HG02610 (cell line): ENCODE data around the gene KRTAP10-3.
"Not testable (repeated sequence)": the region's sequence is repeated elsewhere in the genome, so short reads cannot be mapped to it uniquely, and the experiment has no call there.

ENCODE experiments used
- ATAC-seq: cut with Tn5 transposase; IDR thresholded peaks from one replicate; pipeline ENCODE4 v1.9.1; 2021; ENCODE audit warnings: mild to moderate bottlenecking, moderate library complexity; ENCODE audit not compliant: unreplicated experiment

KRTAP10-3 gene

GRCh38 chr21:44558695-44559094 lies at the start of gene KRTAP10-3:
Gene KRTAP10-3 (minus strand): TSS chr21:44558795. CDS start chr21:44558715, 80 bp downstream.
- ATAC-seq = no peak

GRCh38 chr21:44606495-44606894 lies 47.9 kb upstream of the KRTAP10-3 start:
- no peak for ATAC-seq

- ATAC-seq = no peak
Measured at GRCh38 chr21:44603911-44604310, 45.3 kb upstream of the KRTAP10-3 start.

GRCh38 chr21:44603109-44603875 lies 44.7 kb upstream of the KRTAP10-3 start:
- no peak for ATAC-seq

- ATAC-seq = no peak
Measured at GRCh38 chr21:44602463-44602850, 43.9 kb upstream of the KRTAP10-3 start.

GRCh38 chr21:44601596-44602462 lies 43.2 kb upstream of the KRTAP10-3 start:
- ATAC-seq = no peak

- not testable (repeated sequence) for ATAC-seq
Measured at GRCh38 chr21:44601091-44601490, 42.5 kb upstream of the KRTAP10-3 start.

- ATAC-seq = not testable (repeated sequence)
Measured at GRCh38 chr21:44600118-44600978, 41.8 kb upstream of the KRTAP10-3 start, which contains the start of gene KRTAP10-7. Gene KRTAP10-7 (plus strand): TSS chr21:44600597. CDS start chr21:44600622, 25 bp downstream.

GRCh38 chr21:44599264-44600029 lies 40.9 kb upstream of the KRTAP10-3 start:
- no peak for ATAC-seq

GRCh38 chr21:44598061-44598460 lies 39.5 kb upstream of the KRTAP10-3 start:
- no peak for ATAC-seq

GRCh38 chr21:44596068-44596725 lies 37.6 kb upstream of the KRTAP10-3 start:
- no peak for ATAC-seq

- no peak for ATAC-seq
Measured at GRCh38 chr21:44595524-44595923, 36.9 kb upstream of the KRTAP10-3 start.

GRCh38 chr21:44594406-44594916 lies 35.9 kb upstream of the KRTAP10-3 start:
- ATAC-seq = no peak

GRCh38 chr21:44593598-44594405 lies 35.2 kb upstream of the KRTAP10-3 start:
- ATAC-seq = no peak

- no peak for ATAC-seq
Measured at GRCh38 chr21:44592446-44593311, 34.1 kb upstream of the KRTAP10-3 start, which contains the start of gene KRTAP10-6. Gene KRTAP10-6 (minus strand): TSS chr21:44592505. CDS start chr21:44592484, 21 bp downstream.

- ATAC-seq = not testable (repeated sequence)
Measured at GRCh38 chr21:44591801-44592130, 33.2 kb upstream of the KRTAP10-3 start.
